MG63 (cell line): ENCODE measurements around the gene ERCC2. TPM values are rescaled to one million over a fixed set of nuclear protein-coding genes. Genes with fewer than 3 reads are reported as not detected.
"Not testable (repeated sequence)": the region's sequence is repeated elsewhere in the genome, so short reads cannot be mapped to it uniquely, and the experiment has no call there.

Source experiments
- DNase-seq: peaks from one replicate; pipeline ENCODE4 v3.0.0-alpha.2; 2020
- H3K27me3 ChIP-seq: fragments of 250-450 bp; sonication (Bioruptor Pico); 2 replicates; pipeline ENCODE4 v1.5.1; 2020; ENCODE audit warnings: mild to moderate bottlenecking, moderate library complexity
- H3K36me3 ChIP-seq: fragments of 250-450 bp; sonication (Bioruptor Pico); 2 replicates; pipeline ENCODE4 v1.5.1; 2020; ENCODE audit warnings: mild to moderate bottlenecking, moderate library complexity
- H3K4me3 ChIP-seq: fragments of 250-450 bp; sonication (Bioruptor Pico); 2 replicates; pipeline ENCODE4 v1.5.1; 2020; ENCODE audit warnings: mild to moderate bottlenecking, moderate library complexity
- H3K9me3 ChIP-seq: fragments of 250-450 bp; sonication (Bioruptor Pico); 2 replicates; pipeline ENCODE4 v1.5.1; 2020; ENCODE audit warnings: mild to moderate bottlenecking, moderate library complexity
- total RNA-seq: library from RNA; depleted of rRNA; stranded (reverse); fragments of >200 nt; shearing (Covaris generic); gene quantifications from 2 replicates; pipeline ENCODE4 v1.2.3, GENCODE V29; 2014; ENCODE audit warnings: low replicate concordance

The ERCC2 gene
- total RNA-seq, 1 experiment from 2014 or later, result 71.9 TPM

DNA sequence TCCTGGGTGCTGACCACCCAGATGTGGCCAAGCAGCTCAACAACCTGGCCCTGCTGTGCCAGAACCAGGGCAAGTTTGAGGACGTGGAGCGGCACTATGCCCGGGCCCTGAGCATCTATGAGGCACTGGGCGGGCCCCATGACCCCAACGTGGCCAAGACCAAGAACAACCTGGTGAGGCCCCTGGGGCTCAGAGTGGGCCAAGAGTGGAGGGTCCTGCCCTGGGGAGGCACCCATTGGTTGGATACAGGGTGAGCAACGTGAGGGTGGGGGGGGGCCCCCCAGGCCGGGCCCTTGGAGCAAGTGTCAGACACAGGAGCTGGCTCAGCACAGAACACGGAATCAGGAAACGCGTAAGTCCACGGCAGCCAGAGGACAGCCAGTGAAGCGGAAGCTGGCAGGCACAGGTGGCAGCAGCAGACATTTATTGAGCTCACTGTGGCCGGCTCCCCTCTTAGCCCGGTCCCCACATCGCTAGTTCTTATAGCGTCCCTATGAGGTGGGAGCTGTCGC is 20.9 kb downstream of the ERCC2 start:
- Histone ChIP-seq H3K9me3 (no peaks in the 10 kb centered on the region), H3K27me3 (no peaks in the 10 kb centered on the region), H3K4me3 (no peak overlapping the region), H3K36me3 (peaks cover 36% of the 10 kb centered on the region)
- DNase-seq, result no peak

DNA sequence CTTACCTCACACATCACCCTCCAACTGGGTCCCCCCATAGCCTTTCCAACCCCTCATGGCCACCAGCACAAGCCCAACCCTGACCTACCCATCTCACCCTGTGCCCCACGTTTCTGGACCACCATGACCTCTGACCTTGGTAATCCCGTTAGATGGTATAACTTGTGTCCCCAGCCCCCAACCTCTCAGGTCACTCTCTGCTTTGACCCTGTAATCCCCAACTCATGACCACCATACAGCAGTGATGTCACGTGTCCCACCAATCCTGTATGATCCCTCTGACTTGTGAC is 21.3 kb downstream of the ERCC2 start:
- Histone ChIP-seq H3K36me3 (peaks cover 32% of the 10 kb centered on the region), H3K27me3 (no peaks in the 10 kb centered on the region), H3K4me3 (no peak overlapping the region), H3K9me3 (no peaks in the 10 kb centered on the region)
- DNase-seq, result no peak

DNA sequence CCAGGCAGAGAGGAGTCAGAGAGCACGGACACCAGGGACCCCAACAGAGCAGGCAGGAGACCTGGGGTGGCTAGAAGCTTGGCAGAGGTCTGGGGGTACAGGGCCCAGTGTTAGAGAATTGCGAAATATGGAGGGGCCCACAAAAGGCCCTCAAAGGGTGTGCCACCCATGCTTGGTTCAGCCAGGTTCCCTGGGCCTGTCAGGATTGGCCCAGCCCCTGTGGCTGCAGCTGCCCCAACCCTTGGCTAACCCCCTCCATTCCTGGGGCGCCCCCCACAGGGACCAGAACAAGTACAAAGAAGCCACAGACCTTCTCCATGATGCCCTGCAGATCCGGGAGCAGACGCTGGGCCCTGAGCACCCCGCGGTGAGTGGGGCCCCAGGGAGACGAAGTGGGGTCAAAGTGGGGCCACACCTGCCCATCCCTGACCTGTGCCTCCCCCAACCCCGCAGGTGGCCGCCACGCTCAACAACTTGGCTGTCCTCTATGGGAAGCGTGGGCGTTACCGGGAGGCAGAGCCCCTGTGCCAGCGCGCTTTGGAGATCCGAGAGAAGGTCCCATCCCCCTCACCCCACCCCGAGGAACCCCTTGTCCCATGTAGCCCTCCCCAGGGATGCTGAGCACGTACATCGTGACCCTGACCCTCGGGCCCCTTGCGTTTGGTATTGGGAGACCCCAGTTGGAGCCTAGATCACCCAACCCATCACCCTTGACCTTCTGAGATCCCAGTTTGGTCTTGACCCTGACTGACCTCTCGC is 21.8 kb downstream of the ERCC2 start:
- no peaks in the 10 kb centered on the region for H3K9me3 ChIP-seq
- H3K4me3 ChIP-seq, result no peak overlapping the region
- DNase-seq, result no peak
- H3K36me3 ChIP-seq, result peaks cover 27% of the 10 kb centered on the region
- no peaks in the 10 kb centered on the region for H3K27me3 ChIP-seq

DNA sequence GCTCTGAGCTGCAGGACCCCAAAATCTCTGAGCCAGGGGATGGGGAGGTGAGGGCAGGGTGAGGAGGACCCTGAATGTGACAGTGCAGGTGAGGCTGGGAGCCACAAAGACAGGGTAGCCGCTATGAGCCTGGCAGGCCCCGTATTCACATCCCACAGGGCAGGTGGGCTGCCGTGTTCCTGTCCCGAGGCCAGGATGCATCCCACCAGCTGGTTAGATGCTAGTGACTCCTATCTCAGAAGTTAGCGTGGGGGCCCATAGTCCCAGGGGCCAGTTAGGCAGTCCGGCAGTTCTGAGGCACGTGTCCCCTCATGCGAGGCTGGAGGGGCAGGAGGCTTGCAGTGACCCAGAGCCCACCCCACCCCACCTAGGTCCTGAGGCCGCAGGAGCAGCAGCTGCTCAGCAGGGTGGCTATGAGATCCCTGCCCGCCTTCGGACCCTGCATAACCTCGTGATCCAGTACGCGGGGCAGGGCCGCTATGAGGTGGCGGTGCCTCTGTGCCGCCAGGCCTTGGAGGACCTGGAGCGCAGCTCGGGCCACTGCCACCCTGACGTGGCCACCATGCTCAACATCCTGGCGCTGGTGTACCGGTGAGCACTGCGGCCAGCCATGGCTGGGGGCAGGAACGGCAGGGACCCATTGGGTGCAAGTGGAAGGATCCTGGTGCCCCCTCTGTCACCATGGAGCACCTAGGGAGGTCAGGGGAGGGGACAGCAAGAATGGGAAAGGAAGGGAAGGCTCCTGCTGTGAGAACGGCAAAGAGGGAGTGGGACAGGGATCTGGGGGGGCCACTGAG is 22.6 kb downstream of the ERCC2 start:
- Histone ChIP-seq H3K4me3 (no peak overlapping the region), H3K27me3 (no peaks in the 10 kb centered on the region), H3K9me3 (no peaks in the 10 kb centered on the region), H3K36me3 (peaks cover 19% of the 10 kb centered on the region)
- no peak for DNase-seq

DNA sequence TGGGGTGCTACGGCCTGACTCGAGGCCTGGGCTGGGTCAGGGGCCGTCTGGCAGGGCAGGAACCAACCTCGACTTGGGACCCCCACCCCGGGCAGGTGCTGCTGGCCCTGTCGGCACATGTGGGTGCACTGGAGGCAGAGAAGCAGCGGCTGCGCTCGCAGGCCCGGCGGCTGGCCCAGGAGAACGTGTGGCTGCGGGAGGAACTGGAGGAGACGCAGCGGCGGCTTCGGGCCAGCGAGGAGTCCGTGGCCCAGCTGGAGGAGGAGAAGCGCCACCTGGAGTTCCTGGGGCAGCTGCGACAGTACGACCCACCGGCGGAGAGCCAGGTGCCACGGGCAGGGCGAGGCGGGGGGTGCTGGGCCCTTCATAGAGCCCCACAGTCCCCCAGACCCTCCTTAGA is 23.9 kb downstream of the ERCC2 start:
- H3K9me3 ChIP-seq, result no peaks in the 10 kb centered on the region
- H3K36me3 ChIP-seq, result peaks cover 7% of the 10 kb centered on the region
- no peaks in the 10 kb centered on the region for H3K27me3 ChIP-seq
- H3K4me3 ChIP-seq, result no peak overlapping the region
- DNase-seq, result no peak

DNA sequence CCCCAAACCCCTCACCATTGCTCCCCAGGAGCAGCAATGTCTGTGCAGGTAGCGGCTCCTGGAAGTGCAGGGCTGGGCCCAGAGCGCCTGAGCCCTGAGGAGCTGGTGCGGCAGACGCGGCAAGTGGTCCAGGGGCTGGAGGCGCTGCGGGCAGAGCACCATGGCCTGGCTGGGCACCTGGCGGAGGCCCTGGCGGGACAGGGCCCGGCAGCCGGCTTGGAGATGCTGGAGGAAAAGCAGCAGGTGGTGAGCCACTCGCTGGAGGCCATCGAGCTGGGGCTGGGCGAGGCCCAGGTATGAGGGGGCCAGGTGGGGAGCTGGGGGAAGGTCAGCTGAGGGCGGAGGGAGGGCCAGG is 24.9 kb downstream of the ERCC2 start:
- Histone ChIP-seq H3K4me3 (no peak overlapping the region), H3K9me3 (no peaks in the 10 kb centered on the region), H3K36me3 (no peaks in the 10 kb centered on the region; the same call in 1 of the 2 replicates), H3K27me3 (0 out of 2 replicates have a peak, but pooled peaks cover 2% of the 10 kb centered on the region)
- no peak for DNase-seq

DNA sequence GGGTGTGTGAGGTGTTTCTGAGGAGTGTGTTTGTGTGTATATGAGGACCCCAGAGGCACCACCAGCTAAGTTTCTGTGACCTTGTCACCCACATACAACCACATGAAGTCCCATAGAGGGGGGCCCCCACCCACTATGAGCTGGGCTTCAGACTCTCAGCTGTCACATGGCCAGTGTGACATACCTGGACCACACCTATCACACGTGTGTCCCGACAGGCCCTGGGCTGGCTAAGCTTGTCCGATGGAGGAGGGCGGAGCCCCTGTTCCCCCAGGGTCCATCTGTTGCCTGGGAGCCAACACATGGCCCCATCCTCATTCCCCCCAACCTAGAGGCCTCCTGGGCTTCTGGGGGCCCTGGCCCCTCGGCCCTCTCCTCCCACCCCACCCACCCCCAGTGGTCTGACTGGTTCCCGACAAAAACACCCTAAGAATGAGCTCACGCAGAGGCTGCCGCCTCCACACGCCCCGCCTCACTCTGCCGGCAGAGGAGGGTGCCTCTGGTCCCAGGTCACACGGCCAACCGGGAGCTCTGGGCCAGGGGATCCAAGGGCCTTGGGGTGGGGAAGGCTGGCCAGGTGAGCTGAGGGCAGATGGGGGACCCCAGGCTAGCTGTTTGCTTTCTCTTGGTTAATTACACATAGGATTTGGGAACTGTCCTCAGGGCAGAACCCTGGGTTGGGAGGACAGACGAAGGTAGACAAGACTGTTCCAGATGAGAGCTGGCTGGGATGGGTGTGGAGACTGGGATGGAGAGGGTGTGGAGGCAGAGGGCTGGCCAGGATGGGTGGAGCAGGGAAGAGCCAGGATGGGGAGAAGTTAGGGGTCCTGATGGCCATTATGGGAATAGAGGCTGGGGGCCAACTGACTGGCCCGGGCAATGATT is 25.5 kb downstream of the ERCC2 start:
- Histone ChIP-seq H3K27me3 (0 out of 2 replicates have a peak, but pooled peaks cover 5% of the 10 kb centered on the region), H3K36me3 (no peaks in the 10 kb centered on the region; the same call in 1 of the 2 replicates), H3K9me3 (no peaks in the 10 kb centered on the region), H3K4me3 (no peak overlapping the region)
- no peak for DNase-seq

DNA sequence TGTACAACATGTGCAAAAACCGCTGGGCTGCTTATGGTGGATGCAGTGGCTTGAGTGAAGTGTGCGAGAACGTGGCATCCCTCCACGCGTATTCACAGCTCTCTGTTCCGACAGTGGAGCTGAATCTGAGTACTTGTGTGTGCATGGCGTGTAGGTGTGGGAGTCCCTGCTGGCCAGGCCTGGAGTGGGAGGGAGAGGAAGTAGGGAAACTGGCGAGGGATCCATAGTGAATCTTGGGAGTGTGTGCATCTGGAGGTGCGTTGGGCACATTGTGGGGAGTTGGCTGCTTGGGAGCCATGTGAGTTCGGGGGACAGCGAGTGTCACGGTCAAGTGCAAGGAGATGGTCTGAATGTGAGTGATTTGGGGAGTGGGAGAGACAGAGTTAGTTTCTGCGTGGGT is 27.5 kb downstream of the ERCC2 start:
- Histone ChIP-seq H3K36me3 (no peaks in the 10 kb centered on the region), H3K9me3 (no peaks in the 10 kb centered on the region), H3K4me3 (no peak overlapping the region), H3K27me3 (0 out of 2 replicates have a peak, but pooled peaks cover 5% of the 10 kb centered on the region)
- DNase-seq, result no peak

DNA sequence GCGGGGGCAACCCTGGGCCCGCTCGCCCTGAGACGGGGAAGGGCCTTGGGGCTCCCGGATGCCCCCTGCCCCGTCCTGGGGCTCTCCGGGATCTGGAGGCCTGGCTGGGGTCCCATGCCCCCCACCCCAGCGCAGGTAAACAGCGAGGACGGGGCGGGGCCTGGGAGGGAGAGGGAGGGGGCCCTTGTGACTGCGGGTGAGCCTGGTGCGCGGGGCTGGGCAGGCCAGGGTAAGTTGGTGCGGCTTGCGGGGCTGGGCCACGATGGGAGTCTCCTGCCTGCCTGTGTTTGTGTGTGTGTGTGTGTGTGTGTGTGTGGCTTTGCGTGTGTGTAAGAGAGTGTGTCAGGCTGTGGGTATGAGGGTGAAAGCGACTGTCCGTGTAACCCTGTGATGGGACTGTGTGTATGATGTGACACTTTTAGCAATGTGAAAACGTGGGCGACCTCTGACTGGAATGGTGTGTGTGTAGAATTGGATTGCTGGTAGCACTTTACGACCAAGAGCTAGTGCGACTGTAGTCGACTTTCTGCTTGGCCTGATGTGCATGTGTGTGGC is 29.4 kb downstream of the ERCC2 start:
- Histone ChIP-seq H3K4me3 (no peak overlapping the region), H3K9me3 (no peaks in the 10 kb centered on the region), H3K27me3 (0 out of 2 replicates have a peak, but pooled peaks cover 5% of the 10 kb centered on the region), H3K36me3 (no peaks in the 10 kb centered on the region)
- no peak for DNase-seq

DNA sequence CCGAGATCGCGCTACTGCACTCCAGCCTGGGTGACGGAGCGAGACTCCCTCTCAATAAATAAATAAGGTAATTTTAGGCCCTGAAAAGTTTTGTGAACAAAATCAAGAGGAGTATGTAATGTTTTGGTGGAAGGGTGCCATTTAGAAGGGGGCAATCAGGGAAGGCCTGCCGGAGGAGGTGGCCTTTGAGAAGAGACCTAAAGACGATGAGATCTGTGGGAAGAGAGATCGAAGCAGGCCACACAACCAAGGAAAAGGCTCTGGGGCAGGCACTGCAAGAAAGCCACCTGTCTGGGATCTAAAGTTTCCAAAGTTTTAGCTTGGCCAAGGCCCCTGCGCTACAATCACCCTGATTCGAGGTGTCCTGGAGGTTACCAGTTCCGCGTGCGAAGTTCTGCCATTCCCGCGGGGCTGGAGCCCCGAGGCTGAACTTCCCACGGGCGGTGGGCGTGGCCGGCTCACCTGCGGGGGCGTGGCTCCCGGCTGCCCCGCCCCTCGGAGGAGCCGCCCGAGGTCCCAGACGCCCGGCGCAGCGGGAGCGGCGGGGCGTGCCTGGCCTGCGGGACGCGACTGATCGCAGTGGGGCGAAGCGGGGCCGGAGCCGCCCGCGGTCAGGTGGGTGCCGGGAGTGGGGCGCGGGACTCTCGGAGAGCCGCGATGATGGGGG is 30.0 kb downstream of the ERCC2 start, which contains the start of gene KLC3:
Gene KLC3, plus strand, starts transcription at position 519 of the 667 bp plus-strand sequence. CDS start 4,792 bp downstream, outside the sequence.
- Histone ChIP-seq H3K27me3 (0 out of 2 replicates have a peak, but pooled peaks cover 5% of the 10 kb centered on the region), H3K4me3 (no peak within 1 kb of the TSS), H3K9me3 (no peaks in the 10 kb centered on the region), H3K36me3 (no peaks in the 10 kb centered on the region)
- DNase-seq, result no peak

DNA sequence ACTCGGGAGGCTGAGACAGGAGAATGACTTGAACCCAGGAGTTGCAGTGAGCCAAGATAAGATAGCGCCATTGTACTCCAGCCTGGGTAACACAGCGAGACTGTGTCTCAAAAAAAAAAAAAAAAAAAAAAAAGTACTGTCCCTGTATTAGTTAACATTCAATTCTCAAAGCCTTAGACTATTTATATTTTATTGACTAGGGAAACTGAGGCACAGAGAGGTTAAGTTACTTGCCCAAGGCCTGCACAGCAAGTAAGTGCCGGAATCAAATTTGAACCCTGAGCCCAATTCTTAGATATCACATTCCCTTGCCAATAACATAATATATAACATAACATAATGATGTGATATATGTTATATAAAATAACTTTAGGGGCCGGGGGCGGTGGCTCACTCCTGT is 30.7 kb downstream of the ERCC2 start:
- 0 out of 2 replicates have a peak, but pooled peaks cover 5% of the 10 kb centered on the region for H3K27me3 ChIP-seq
- H3K4me3 ChIP-seq, result no peak overlapping the region
- no peak for DNase-seq
- H3K9me3 ChIP-seq, result no peaks in the 10 kb centered on the region
- no peaks in the 10 kb centered on the region for H3K36me3 ChIP-seq

DNA sequence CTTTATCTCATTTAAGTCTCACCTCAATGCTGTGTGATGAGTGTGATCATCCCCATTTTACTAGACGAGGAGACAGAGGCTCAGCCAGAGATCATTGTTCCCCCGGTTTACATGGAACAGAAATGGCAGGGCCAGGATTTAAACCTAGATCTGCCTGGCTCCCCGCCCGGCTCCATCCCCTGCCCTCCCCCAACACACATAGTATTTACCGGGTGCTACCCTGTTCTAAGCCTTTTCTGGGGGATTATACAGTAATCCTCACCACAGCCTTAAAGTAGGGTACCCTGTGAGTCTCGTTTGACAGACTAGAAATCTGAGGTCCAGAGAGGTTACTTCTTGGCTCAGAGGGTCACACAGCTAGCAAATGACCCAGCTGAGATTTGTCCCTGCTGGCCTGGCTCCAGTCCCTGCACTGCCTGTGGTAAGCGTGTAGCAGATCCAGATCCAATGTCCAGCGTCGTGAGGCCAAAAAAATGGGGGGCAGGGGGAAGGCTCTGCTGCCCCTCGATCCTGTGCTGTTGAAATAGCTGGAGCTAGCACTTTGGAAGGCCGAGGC is 33.6 kb downstream of the ERCC2 start:
- no peak for DNase-seq

DNA sequence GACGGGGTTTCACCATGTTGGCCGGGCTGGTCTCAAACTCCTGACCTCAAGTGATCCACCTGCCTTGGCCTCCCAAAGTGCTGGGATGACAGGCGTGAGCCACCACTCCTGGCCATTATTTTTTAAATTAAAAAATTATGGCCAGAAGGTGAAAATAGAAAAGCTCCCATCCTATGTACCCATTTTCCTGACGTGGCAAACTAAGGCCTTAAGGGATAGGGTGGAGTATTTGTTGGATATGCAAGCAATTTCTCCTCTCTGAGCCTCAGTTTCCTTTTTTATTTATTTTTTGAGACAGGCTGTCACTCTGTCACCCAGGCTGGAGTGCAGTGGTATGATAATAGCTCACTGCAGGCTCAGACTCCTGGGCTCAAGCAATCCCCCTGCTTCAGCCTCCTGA is 35.5 kb downstream of the ERCC2 start:
- H3K27me3 ChIP-seq, H3K9me3 ChIP-seq, DNase-seq, H3K4me3 ChIP-seq, H3K36me3 ChIP-seq: not testable (repeated sequence)

More for the DNA sequence above, 33.6 kb downstream of the ERCC2 start:
- 0 out of 2 replicates have a peak, but pooled peaks cover 5% of the 10 kb centered on the region for H3K27me3 ChIP-seq
- H3K9me3 ChIP-seq, result no peaks in the 10 kb centered on the region
- no peak overlapping the region for H3K4me3 ChIP-seq
- no peaks in the 10 kb centered on the region for H3K36me3 ChIP-seq

DNA sequence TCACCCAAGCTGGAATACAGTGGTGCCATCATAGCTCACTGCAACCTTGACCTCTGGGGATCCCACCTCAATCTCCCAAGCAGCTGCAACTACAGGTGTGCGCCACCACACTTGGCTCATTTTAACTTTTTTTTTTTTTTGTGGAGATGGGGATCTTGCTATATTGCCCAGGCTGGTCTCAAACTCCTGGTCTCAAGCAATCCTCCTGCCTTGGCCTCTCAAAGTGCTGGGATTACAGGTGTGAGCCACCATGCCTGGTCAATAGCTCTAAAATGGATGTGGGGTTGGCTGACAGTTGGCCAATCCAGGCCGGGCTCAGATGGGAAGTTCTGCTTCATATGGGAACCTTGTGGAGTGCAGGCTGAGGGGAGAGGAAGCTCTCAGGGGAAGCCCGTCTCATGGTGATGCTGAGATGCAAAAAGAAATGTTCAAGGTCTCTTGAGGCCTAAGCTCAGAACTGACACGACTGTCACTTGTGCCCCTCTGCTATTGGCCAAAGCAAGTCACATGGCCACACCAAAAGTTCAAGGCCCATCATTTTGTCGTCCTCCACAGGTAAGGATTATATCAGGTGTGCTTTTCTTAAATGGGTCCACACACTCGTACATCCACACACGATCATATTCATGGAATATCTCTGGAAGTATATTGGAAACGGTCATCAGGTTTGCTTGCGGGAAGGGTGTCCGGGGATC is 36.6 kb downstream of the ERCC2 start:
- H3K9me3 ChIP-seq, result no peaks in the 10 kb centered on the region
- DNase-seq, result no peak
- H3K27me3 ChIP-seq, result no peaks in the 10 kb centered on the region
- H3K36me3 ChIP-seq, result no peaks in the 10 kb centered on the region
- H3K4me3 ChIP-seq, result no peak overlapping the region

DNA sequence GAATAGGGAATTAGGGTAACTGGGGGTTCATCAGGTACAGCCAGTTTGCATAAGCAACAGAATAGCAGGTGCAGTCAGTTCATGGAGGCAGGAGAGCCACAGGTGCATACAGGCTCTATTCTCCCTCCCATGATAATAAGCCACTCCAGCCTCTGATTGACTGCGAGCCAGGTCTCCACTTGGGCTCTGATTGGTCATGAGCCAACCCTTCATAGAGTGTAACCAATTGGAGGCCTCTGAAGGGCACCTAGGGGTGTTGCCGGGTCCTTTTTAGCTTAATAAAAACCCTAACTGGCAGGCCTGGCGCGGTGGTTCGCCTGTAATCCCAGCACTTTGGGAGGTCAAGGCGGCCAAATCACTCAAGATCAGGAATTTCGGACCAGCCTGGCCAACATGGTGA is 39.0 kb downstream of the ERCC2 start:
- H3K27me3 ChIP-seq, result no peaks in the 10 kb centered on the region
- no peaks in the 10 kb centered on the region for H3K9me3 ChIP-seq
- H3K4me3 ChIP-seq, result no peak overlapping the region
- H3K36me3 ChIP-seq, result no peaks in the 10 kb centered on the region
- no peak for DNase-seq
